ENCODE measurements around the gene DCAF8L2.
A peak's percentile ranks its signal among the peaks of the same experiment; 100 is the strongest.
"Not testable (repeated sequence)": the region's sequence is repeated elsewhere in the genome, so short reads cannot be mapped to it uniquely, and the experiment has no call there.

The DCAF8L2 gene

DNA sequence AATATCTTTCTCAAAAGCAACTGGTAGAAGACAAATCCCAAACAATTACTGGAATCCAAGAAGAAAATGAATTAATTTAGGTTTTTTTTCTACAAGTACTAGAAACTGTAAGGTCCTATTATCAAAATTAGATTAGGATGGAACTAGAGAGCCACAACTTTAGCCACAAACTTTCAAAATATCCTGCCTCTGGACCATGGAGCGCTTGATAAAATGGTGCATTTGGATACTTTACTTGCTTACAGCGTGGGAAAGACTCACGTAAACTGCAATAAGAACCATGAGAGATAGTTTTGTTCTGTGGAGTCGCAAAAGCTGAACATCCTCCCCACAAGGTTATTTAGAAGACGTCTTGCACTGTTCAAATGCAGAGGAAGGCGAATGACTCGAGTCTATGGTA is at the start of gene DCAF8L2:
Gene DCAF8L2 (plus strand): TSS at position 301 of the 400 bp plus-strand sequence. CDS start 156,552 bp downstream, outside the sequence.
- no peak for DNase-seq

DNA sequence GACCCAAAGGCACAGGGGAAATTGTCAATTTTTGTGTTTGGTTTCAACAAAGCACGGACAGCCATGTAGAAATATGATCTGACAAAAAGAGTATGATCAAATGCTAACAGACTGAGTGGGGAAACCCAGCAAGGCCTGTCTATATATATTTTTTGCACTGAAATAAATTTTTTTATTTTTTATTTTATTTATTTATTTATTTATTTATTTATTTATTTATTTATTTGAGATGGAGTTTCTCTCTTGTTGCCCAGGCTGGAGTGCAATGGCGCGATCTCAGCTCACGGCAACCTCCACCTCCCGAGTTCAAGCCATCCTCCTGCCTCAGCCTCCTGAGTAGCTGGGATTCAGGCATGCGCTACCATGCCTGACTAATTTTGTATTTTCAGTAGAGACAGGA is 49.0 kb upstream of the DCAF8L2 start:
- not testable (repeated sequence) for DNase-seq

DNA sequence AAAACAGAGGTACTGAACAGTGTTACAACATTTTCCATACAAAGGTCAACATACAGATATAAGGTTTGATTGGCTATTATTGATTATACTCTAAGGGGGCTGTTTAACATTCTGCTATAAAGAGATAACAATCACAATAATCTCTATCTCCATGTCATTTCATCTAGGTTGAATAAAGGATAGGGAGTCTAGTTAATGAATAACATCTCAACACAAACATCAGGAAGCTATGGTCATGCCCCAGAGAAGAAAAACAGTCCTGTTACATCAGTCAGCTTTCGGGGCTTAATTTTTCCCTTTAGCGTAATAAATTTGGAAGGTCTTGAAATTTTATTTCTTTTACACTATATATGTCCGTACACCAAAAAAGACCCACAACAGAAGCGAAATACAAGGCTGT is 41.5 kb upstream of the DCAF8L2 start:
- no peak for DNase-seq

DNA sequence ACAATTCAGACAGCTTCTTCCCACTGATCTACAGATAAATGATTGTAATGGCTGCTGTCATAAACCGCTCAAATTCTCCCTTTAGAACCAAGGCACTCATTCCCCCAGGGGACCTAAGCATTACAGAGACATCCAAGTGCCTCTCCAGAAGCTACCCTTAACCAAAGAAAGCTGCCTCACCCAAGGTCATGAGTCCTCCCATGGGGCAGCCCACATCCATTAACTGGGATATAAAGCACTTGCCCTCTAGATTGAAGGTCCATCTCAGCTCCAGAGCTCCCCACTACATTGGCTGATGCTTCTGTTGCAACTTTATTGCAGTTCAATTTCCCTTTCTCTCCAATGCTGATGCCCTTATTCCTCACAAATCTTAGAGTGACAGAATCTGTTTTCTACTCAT is 40.5 kb upstream of the DCAF8L2 start:
- DNase-seq, result no peak

GRCh38 chrX:27555514-27555913 is 34.6 kb upstream of the DCAF8L2 start:
- peak in 2 of 3 donors; percentile 1 to 6 for DNase-seq

GRCh38 chrX:27565992-27566391 is 24.2 kb upstream of the DCAF8L2 start:
- no peak for DNase-seq

GRCh38 chrX:27571164-27571563 is 19.0 kb upstream of the DCAF8L2 start:
- DNase-seq, result no peak

GRCh38 chrX:27575565-27575964 is 14.6 kb upstream of the DCAF8L2 start:
- DNase-seq, result no peak

DNA sequence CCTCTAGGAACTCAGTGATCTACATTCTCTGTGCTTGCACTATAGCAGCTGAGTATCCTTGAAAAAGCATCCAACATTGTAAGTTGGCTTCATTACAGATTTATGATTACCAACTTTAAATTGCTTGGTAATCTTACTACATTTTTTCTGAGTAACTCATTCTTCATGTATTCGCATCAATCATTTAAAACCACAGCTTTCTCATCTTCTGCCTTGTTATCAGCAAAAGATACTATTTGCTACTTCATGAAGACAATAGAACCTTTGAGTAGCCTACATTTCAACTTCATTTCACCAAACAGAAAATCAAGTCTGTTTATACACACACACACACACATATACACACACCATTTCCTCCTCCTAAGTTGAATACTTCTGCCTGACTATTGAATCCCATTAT is 6.2 kb upstream of the DCAF8L2 start:
- no peak for DNase-seq

DNA sequence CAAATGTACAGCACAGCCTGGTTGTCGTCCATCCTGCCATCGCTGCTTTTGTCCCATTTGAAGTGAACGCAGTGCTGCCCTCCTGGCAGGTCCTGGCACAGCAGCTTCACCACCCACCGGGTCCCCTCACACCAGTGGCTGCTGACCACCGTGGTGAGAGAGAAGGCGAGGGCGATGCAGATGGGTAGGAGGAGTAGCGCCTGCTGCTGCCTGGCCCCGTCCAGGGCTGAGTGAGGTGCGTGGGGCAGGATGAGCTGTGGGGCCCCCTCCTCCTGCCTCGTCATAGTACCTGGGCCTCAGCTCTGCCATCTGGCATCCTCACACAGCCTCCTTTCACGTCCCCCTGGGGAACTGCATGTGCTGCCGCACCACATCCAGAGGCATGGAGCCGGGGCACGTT is 1.8 kb downstream of the DCAF8L2 start:
- no peak for DNase-seq

DNA sequence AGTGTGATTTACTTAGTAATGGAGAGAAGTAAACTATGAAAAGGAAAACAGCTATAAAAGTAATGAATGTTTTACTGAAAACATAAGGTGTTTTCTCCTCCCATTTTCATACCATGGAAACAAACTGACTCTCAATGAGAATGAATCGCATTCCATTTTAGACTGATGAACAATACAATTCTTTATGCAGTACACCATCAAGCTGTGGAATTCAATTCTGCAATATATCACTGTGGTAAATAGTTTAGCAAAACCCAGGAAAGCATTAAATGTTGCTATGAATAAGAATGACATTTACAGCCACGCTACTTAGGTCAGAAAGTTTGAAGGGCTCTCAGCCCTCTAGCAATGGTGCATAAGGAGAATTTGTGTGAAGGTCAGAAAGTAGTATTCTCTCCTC is 7.4 kb downstream of the DCAF8L2 start:
- DNase-seq, result no peak

- DNase-seq, result no peak
Observed at GRCh38 chrX:27598312-27598711, 8.2 kb downstream of the DCAF8L2 start.

DNA sequence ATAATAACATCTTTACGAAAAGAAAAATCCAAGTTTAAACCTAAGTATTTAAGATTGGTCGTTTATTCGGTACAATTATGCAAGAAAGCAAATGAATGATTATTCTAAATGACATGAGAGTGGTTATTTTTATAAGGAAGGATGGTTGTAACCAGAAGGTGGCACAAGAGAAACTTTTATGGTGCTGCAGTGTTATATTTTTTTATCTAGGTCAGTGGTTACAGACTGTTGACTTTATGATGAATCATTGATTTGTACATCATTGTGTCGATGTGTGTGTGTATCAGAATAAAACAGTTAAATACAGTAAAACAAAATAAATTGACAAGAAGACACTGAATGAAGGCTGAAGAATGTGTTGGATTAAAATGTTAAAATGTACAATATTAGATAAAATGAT is 9.8 kb downstream of the DCAF8L2 start:
- no peak for DNase-seq

GRCh38 chrX:27600686-27601085 is 10.5 kb downstream of the DCAF8L2 start:
- no peak for DNase-seq

DNA sequence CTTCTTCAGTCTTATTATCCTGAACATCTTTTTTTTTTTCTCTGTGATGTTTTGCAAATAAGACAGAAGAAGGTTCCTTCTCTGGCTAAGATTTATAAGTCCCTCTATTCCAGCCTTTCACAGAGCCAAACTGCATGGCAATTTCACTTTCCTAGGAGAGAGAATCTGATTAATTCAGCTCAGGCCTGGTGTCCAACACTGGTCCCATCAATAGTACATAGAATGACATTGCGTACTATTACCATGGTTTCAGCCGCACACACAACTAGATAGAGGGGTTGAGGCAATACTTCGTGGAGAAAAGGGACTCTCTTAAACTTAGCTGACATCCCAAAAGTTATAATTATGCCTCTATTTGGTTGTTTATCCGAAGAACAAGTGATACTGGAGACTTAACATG is 18.5 kb downstream of the DCAF8L2 start:
- no peak for DNase-seq

DNA sequence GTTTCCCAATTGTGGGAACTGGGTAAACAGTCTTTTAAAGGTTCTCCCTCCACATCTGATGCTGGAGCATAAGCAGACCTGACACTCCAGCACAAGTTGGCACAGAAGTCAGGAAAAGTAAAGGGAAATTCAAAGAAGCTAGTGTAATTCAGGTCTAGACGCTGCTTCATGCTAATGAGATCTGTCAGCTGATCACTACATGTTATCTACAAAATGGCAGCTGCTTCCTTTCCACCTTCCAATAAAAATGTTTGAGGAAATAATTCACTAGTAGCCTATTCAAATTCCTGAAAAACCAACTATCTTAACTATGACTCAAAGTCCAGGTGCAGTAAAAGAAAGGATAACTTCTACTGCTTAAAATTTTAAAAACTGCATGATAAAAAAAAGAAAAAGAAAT is 29.3 kb downstream of the DCAF8L2 start:
- DNase-seq, result no peak

GRCh38 chrX:27619975-27620374 is 29.8 kb downstream of the DCAF8L2 start:
- DNase-seq, result peak in 2 of 3 donors; percentile 0 to 1

- DNase-seq, result no peak
Observed at GRCh38 chrX:27622883-27623282, 32.7 kb downstream of the DCAF8L2 start.

- no peak for DNase-seq
Observed at GRCh38 chrX:27626066-27626465, 35.9 kb downstream of the DCAF8L2 start.

GRCh38 chrX:27633328-27633727 is 43.2 kb downstream of the DCAF8L2 start:
- no peak for DNase-seq

DNA sequence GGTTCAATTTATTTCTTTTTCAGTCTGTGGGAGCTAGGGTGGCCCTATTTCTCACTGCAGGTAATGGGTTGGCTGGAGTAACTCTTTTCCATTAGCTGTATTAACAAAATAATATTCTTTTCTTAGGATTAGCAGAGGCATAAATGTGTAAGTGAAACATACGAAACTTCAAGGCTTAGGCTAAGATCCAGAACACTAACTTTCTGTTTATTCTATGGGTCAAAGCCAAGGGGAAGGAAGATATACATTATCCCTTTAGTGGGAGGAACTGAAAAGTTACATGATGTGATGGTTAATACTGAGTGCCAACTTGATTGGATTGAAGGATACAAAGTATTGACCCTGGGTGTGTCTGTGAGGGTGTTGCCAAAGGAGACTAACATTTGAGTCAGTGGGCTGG is 66.4 kb downstream of the DCAF8L2 start:
- DNase-seq, result no peak

GRCh38 chrX:27660878-27661277 is 70.7 kb downstream of the DCAF8L2 start:
- DNase-seq, result no peak

GRCh38 chrX:27671234-27671633 is 81.1 kb downstream of the DCAF8L2 start:
- DNase-seq, result no peak

GRCh38 chrX:27674491-27674890 is 84.3 kb downstream of the DCAF8L2 start:
- no peak for DNase-seq

DNA sequence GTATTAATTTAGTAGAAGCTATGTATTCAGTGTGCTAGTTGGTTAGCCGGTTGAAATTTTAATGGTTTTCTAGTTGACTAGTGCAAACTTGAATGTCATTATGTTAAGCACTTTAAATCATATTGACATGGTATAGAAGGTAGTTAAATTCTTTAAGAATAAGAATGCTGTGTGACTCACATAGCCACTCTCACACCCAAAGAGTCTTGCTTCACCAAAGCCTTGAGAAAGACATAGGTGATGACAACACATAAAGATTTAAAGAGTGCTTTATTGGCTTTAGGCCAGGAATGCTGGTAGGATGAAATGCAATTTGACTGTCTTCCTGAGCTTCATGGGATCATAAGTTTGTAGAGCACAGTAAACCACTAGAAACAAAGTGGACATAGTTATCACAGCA is 85.3 kb downstream of the DCAF8L2 start:
- DNase-seq, result no peak

DNA sequence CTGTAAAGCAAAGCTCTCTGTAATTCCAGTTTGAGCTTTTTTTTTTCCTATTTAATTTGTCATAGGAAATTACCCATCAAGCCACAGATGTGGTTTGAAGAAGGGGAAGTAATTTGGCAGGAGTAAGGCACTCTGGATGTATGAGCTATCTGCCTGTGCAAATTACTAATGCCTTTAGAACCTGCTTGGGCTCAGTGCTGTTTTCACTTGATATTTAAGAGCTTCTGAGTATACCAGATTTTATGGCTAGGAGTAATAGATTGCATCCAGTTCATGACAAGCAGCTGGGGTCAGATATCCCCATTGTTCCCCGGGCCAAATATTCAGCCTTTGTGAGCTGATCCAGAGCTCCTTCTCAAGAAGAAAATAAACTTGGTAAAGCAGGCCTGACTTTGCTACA is 89.1 kb downstream of the DCAF8L2 start:
- DNase-seq, result peak in 1 of 3 donors; percentile 0

Measured in suppressor macrophage treated with lipopolysaccharide for 1 hour (primary cell).